Right forelimb (tissue), 1 donor: Measurements from ENCODE around the gene JMJD4.

Experiments used
- DNase-seq: peaks from one replicate; pipeline ENCODE4 v3.0.0-alpha.2; 2018

JMJD4 gene, protein sequence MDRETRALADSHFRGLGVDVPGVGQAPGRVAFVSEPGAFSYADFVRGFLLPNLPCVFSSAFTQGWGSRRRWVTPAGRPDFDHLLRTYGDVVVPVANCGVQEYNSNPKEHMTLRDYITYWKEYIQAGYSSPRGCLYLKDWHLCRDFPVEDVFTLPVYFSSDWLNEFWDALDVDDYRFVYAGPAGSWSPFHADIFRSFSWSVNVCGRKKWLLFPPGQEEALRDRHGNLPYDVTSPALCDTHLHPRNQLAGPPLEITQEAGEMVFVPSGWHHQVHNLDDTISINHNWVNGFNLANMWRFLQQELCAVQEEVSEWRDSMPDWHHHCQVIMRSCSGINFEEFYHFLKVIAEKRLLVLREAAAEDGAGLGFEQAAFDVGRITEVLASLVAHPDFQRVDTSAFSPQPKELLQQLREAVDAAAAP

DNA sequence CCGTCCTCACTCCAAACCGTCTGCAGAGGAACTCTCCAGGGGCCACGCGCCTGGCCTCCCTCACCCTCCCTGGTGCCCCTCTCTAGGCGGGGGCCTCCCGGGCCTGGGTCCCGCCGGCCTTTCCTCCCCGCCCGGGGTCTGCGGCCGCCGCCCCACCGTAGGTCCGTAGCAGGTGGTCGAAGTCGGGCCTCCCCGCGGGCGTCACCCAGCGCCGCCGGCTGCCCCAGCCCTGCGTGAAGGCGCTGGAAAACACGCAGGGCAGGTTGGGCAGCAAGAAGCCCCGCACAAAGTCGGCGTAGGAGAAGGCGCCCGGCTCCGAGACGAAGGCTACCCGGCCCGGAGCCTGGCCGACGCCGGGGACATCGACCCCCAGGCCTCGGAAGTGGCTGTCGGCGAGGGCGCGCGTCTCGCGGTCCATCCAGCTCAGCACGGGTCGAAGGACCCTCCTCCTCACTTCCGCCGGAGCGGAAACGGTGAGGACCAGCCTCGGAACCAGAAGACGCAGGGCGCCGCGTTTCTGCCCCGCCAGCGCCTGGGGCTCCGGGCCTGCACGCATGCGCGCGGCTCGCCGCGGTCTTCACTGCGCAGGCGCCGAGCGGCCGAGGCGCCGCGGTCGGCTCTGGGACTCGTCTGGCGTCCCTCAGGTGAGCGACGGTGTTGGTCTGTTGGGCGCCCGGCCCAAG lies at the start of gene JMJD4, which contains the start of gene SNAP47:
JMJD4 (minus strand) TSS at position 447 of the 683 bp plus-strand sequence; CDS start at position 418, 29 bp downstream.
SNAP47 (plus strand) TSS at position 580 of the 683 bp plus-strand sequence. CDS start 12,302 bp downstream, outside the sequence.
- peak; percentile 95 for DNase-seq

DNA sequence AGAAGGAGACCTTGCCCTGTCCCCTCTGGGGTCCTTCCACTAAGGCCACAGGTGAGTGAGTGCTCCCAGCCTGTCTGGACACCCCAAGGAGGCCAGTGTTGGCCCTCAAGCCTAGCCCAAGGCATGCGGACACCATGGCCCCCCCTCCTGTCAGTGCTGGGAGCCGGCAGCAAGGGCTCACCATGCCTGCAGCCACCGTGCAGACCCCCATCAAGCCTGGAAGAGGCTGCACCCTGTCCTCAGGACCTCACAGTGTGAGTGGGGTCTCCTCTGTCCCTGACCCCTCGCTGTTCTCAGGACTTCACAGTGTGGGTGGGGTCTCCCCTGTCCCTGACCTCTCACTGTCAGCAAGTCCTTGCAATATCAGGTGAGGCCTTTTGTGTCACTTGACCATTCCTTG lies 47.1 kb upstream of the JMJD4 start:
- peak; percentile 41 for DNase-seq

DNA sequence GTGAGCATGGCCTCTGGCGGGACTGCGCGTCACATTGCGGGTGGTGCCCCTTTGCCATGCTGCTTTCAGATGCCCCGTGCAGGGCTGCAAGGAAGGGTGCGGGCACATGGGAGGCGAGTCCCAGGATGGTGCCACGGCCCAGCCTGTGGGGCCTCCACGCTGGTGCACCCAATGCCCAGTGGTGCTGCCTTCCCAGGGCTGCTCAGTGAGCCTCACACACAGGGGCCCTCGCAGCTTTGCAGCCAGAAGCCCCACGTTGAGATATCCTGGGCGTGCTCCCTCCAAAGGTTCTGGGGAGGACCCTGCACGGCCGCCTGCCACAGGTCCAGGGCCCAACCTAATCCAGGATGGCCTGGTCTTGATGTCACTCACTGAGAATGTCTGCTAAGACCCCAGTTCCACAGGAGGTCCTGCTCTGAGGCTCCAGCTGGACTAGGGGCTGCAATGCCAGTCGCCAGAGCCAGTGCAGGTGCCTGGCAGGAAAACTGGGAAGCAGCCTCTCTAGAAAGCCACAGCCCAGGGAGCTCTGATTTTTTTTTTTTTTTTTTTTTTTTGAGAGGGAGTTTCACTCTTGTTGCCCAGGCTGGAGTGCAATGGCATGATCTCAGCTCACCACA lies 46.3 kb upstream of the JMJD4 start:
- peak; percentile 30 for DNase-seq

DNA sequence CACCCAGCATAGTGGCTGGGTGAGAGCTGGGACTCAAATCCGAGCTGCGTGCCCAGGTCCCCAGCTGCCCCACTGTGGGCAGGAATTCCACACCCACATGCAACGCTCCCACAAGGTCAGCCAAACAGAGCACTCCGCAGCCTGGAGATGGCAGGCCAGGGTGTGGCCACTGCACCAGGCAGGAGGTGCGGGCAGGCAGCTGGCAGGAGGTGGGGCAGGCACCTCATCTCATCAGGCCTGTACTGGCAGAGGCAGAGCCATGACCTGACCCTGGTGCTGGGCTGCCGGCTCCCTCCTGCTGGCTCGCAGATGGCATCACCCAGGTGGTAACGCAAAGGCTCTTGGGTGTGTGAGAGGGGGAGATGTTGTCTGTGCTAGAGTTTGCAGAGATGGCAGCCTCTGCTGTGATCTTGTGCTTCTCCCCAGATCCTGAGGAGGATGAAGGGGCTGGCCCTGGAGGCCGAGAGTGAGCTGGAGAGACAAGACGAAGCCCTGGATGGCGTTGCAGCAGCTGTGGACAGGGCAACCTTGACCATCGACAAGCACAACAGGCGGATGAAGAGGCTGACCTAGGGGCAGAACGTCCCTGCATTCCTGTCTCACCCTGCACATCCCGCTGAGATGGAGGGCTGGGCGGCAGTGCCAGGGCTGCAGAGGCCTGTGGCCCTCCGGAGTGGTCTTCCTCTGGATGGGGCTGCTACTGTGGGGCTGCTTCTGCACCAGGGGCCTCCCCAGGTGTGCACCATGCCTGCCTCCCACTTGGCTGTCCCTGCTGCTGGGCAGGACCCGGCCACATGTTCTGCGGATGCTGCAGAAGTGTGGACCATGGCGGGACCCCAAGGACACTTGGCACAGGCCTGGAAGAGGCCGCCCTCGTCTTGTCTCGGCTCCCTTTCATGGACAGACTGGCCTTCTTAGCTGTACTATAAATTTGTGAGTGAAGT lies 45.3 kb upstream of the JMJD4 start:
- DNase-seq = peak; percentile 26

DNA sequence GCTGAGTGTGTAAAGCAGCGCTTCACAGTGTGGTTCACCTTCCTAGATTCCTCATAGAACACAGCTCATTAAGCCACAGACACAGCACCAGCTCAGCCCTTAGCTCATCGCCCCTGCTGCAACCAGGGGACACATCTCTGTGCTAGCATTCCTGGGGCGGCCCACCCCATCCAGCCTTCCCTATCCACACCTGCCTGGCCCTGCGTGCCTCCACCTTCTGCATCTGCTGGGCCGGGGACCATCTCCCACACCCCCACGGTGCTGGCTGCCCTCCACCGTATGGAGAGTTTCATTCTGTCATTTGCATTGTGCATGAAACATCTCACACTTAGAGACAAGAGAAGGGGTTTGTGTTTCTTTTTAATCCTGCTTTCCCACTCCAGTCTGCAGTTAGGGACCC lies 44.6 kb upstream of the JMJD4 start:
- DNase-seq = peak; percentile 19

DNA sequence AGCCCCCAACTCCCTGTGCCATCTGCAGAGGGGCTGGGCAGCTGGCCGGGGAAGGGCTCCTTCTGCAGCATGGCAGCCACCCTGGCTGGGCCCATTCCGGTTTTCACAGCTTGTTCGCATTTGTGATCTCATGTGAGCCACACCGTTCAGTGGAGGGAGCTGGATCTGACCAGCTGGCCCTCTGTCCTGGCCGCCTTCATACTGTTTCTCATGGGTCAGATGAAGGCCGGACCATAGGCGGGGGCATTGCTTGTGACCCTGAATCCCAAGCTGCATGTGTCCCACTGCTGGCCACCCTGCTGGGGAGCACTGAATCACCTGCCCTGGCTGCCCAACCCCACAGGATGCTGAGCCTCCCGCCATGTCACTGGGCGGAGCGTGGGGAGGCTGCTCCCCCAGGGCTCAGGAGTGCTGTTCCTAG lies 43.9 kb upstream of the JMJD4 start:
- DNase-seq = no peak

DNA sequence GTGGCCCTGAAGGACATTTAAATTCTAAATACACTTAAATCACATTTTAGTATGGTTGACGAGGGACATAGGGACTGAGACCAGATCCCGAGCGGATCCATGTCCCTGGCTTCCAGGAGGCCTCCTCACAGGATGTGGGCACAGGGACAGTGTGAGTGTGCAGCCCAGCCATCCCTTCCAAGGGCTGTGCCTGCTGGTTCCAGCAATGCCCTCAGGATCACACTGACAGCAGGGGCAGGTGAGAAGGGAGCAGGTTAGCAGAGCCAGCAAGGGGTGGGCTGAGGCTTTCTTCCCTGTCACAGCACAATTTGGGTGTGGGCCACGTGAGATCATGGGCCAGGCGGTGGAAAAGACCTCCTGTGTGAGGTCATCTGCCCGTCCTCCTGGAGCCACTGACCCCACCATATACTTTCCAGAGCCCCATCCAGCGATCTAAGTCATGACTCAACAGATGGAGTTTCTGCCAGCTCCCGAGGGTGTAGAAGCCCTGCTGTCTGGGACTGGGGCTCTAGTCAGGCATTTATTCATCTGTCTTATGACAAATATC lies 43.4 kb upstream of the JMJD4 start:
- peak; percentile 47 for DNase-seq

DNA sequence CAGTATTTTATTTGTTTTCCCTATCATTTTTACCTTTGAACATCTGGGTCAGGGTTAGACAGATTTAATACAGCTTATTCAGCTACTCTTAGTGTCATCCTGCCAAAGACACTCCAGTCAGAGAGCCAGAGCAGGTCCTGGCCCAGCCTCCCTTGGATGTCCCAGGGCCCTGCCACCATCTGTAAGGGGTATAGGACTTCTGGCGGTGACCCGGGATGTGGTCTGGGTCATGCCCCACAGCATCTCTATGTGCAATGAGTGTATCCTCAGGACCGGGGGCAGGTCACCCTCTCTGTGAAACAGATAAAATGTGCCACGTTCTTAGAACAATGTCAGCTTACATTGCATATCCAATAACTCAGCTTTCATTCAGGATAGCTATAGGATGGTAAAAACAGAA lies 42.5 kb upstream of the JMJD4 start:
- no peak for DNase-seq

DNA sequence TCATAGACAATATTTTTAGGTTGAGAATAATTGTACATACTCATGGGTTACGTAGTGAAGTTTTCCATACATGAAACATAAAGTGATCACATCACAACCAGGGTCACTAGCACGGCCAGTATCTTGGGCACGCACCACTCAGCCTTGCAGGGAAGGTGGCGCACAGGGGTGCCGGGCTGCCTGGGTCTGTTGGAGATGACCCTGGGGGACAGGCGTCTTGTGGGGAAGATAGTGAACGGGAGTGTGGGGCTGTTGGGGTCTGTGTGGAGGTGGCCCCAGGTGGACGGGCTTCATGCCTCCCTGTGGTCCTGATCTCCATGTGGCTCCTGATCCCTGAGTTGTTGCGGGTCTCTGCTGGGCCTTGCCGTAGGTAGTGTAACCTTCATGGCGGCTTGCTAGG lies 42.1 kb upstream of the JMJD4 start:
- no peak for DNase-seq

DNA sequence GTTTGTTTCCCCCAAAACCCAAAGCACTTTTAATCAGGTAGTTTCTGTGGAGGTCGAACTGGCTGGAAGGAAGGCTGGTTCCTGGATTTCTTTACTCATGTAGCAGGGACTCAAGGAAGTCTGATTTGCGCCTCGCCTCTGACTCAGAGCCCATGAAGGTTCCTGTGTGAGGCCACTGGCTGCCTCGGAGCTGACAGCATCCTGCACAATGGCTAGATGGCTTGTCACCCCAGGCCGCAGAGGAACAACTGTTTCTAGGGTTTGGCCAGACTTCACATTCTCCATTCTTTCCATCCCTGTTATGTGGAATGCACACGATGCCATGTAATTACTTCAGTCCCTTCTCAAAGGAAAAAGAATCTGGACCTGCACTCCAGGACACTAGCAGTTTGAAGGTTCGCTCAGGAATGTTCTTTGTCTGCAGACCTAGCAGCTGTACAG lies 41.2 kb upstream of the JMJD4 start:
- no peak for DNase-seq

DNA sequence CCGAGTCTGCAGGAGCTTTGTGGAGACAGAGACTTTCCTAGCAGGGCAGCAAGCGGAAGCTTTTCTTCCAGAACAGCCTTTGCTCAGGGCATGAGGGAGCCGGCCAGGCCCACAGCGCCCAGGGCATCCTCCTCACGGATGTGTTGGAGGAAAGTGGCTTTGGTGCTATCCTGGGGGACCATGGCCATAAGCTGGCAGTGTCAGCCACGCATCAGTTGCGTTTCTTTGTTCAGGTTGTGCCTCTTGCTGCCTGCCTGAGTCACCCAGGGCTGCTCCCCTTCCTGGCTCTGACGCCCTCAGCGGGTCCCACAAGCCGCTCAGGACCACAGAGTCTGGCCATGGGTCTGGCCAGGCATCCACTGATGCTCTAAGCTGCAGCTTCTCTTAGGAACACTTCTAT lies 40.7 kb upstream of the JMJD4 start:
- no peak for DNase-seq

DNA sequence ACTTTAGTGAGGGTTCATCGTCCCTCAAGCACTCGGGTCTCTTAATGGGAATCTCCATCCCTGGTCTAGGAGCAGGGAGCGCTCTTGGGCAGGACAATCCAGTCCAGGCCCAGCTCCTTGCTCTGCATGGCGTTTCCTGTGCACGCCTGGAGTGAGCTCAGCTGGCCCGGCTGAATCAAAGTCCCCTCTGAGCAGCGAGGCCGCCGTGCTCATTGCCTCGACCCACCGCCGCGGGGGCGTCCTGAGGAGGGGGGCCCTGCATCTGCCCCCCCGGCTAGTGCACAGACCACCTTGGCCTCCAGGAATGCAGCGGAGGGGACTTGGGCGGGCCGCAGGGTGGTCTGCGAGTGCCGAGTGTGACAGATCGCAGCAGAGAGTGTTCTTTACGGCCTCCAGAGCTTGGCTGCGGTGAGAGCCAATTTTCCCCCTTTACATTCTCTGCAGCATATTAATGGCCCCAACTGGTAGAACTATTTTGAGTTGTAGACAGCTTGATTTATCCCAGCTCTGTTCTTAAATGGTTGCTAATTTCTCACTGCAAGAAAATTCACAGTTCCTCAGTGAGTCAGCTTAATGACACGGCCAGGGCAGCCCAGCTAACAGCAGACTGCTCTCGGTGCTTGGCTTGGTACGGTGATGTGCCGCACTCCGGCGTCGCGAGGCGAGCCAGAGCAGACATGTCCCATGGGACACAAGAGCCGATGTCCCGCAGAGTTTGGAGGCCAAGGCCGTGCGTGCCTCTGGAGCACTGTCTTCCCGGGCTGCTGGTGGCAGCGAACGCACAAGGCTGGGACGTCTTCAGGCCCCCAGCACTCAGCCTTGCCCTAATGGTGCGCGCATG lies 39.9 kb upstream of the JMJD4 start:
- DNase-seq = peak; percentile 72

DNA sequence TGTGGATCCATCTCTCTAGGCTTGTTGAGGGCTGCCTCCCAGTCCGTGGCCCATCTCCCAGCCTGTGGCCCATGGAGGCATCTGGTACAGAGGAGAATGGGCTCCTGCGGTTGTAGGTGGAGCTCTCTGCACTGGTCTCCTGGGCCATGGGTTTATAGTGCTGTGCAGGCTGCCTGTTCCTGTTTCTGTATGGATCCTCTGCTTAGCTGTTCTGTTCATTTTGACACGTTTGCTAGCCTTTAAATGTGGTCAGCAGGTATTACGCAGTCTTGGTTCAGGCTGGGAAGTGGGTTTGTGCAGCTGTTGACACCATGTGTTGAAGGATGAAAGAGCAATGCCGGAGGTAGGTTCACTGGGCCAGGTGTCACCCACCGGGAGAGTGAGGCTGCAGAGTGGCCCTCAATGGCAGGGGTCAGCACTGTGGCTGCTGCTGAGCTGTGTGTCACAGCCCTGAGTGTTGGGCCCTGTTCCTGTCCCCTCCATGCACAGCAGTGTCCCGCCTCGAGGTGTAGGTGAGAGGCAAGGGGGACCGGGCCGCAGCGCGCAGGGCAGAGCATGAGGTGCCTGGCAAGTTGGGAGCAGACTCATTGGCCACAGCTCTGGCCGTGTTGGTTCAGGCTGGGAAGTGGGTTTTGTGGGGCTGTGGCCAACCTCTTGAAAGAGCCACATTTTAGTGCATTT lies 39.1 kb upstream of the JMJD4 start:
- no peak for DNase-seq

DNA sequence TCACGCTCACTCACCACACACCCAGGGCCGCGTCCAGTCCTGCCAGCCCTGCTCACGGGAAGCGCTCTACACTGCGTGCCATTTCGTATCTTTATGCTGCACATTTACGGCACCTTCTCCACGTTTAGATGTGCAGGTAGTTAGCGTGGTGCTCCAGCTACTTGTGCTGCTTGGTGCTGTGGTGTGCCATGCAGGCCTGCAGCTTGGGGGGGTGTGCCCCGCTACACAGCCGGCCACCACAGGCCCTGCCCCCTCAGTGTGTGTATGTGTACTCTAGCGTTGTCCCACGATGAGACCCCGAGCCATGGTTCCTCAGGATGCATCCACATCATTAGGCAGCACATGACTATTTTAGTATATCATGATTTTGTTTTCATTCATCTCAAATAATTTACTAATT lies 38.5 kb upstream of the JMJD4 start:
- no peak for DNase-seq

DNA sequence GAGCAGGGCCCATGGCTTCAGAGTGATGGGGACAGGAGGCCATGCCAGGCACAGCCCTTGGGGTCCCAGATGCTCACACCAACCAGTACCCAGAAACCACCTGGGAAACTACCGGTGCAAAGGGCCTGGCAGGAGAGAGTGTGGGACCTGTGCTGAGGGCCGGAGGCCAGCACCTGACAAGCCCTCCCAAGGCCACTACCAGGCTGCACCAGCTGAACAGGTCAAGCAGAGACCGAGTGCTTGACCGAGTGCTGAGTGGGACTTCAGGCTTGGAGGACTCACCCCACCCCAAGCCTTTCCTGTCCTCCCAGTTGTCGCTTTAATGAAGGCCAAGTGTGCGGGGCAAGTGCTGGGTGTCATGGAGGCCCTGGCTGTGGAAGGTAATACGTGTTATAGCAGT lies 36.7 kb upstream of the JMJD4 start:
- no peak for DNase-seq

DNA sequence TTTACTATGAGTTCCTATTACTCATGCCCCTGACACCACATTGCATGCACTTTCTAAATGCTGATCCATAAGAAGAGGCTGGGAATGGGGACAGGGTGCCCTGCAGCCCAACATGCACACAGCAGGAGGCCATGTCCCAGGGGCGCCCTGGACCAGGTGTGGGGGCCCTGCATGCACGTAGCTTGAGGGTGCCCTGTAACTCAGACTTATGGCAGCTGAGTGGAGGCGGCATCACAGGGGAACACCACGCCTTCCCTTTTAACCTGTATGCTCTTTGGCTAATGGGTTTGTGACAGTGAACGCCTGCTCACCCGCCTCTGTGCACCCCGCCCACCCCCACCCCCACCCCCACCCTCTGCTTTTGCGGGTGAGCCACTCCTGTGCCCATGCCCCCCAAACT lies 36.2 kb upstream of the JMJD4 start:
- DNase-seq = no peak

DNA sequence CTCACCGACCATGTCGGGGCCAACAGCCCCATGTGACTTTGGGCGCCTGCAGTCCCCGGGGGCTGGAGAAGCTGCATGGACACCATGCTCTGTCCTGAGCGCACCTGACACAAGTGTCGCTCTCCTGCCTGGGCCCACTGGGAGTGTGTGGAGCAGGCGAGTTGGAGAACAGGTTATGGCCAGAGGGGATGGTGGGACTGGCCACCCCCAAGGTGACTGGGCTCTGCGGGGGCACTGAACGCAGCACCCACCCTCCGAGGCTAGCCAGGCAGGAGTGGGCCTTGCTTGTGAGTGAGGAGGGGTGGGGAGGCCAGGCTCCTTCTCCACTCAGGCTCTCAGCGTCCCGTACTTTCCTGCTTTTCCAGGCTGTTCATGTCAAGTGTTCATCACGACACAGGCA lies 35.7 kb upstream of the JMJD4 start:
- no peak for DNase-seq

DNA sequence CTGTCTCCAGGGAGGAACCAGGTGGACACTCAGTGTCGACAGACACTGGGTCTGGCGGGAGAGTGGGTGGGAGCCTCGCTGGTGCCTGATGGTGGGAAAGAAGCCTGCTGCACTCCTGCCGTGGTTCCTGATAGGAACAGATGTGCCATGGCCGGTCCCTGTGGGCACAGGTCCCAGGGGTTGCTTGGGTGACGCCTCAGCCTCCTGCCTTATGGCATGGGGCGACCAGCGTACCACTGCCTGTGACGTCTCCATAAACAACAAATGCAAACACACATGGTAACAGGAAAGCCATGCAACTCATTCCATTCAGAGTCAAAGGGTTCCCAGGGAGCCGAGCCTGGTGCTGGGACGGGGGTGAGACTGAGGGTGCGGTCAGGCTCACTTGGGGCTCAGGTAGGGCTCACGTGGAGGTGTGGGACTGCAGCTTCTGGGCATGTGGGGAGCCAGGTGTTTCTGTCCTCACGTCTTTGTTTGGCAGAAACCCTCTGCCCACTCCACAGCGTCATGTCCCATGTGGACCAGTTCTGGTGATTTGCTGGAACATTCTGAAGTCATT lies 34.9 kb upstream of the JMJD4 start:
- no peak for DNase-seq

DNA sequence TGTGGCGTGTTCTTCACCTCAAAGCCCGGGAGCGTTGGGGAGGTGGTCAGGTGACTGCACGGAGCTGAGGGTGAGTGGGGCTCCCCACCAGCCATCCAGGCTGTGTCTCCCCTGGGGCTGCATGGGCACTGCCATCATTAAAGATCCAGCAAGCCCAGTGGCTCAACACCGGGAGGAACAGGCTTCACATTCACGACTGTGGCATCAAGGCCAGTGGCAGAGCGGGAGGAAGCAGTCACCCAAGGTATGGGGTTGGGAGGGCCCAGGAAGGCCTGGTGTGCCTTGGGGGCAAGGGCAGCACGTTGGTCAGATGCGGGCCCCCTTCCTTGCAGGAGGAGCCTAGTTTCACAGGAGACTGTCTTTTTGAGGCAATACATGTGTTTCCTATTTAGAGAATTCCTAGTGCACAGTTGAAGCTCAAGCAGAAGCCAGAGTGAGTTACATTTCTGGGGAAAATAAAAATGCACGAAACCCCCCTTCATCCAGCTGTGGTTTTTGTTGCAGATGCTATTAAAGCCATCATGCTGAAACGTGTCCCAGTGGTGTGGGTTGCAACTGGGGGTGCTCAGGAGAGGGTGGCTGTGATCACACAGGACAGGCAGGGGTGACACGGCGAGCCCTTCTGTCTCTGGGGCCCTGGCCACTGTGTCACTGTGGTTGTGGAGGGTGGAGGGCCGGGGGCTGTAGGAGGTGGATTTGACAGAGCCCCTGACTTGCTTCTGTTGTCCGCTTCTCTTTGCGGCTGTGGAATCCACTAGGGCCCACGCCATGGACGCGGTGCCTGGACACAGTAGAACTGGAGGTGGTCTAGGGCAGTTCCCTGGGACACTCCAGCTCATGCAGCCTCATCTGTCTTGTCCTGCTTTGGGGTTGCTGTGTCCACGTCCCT lies 34.2 kb upstream of the JMJD4 start:
- DNase-seq = no peak
